HepG2 (cell line): ENCODE results near the gene SLC35F1. TPM values are rescaled to one million over a fixed set of nuclear protein-coding genes. Genes with fewer than 3 reads are reported as not detected.
A peak's percentile ranks its signal among the peaks of the same experiment; 100 is the strongest.

ENCODE experiments used
- ATAC-seq: fragments of 200-7000 bp; cut with Tn5 transposase; 3 replicates; pipeline ENCODE4 v1.9.1; 2020; ENCODE audit warnings: mild to moderate bottlenecking, moderate library complexity
- BruUV-seq: library from RNA; stranded (reverse); fragments of 400-500 nt; replicated peaks from 2 replicates; lab custom pipeline; 2021; lab: Mats Ljungman, UMichigan
- CTCF ChIA-PET: fragments of 300-600 bp; formaldehyde crosslinking; extraction: SDS; loops from one replicate; lab custom pipeline; 2021; ENCODE audit warnings: low total read pairs, inconsistent platforms, low intra/inter-chr PET ratio; lab: Yijun Ruan, JAX
- POLR2A ChIA-PET: fragments of 350-600 bp; sonication (Branson Sonifier 250); formaldehyde crosslinking; loops from one replicate; lab custom pipeline; 2020; ENCODE audit warnings: antibody characterized with exemption, inconsistent platforms; lab: Yijun Ruan, JAX
- DNase-seq: peaks from one replicate; pipeline ENCODE4 v3.0.0-alpha.2; 2015; ENCODE audit warnings: low spot score
- FAIRE-seq: peaks from 3 replicates; lab custom pipeline; 2011; peaks lifted over from hg19 to GRCh38; lab: Jason Lieb, UNC
- H2AFZ ChIP-seq: one replicate; pipeline ENCODE4 v1.6.1; 2011; ENCODE audit warnings: low read length, inconsistent platforms
- H3K27ac ChIP-seq: fragments of 300-600 bp; 3 replicates; pipeline ENCODE4 v1.8.0; 2011; ENCODE audit warnings: mixed run types, mild to moderate bottlenecking, mixed read lengths, low read length, inconsistent platforms; ENCODE audit not compliant: insufficient read depth; ENCODE audit errors: extremely low read length
- H3K27me3 ChIP-seq, 2 experiments: fragments of 200-600 bp in 1 of 2; 2 replicates in 1 of 2; 3 replicates in 1 of 2; pipeline versions ENCODE4 v1.6.0 to v1.8.0; 2011; ENCODE audit warnings: low read length in 2 of 2, mild to moderate bottlenecking in 2 of 2, moderate library complexity in 2 of 2, inconsistent platforms in 1 of 2; ENCODE audit not compliant: insufficient read depth in 2 of 2, control insufficient read depth in 1 of 2
- H3K36me3 ChIP-seq, 2 experiments: fragments of 200-600 bp in 1 of 2; replicated peaks in 1 of 2; 2 replicates in 1 of 2; 3 replicates in 1 of 2; pipeline versions ENCODE4 v1.5.1 to v1.8.0; 2011; ENCODE audit warnings: low read length in 2 of 2, inconsistent platforms in 1 of 2; ENCODE audit not compliant: insufficient read depth in 2 of 2, control insufficient read depth in 1 of 2
- H3K4me1 ChIP-seq: 2 replicates; pipeline ENCODE4 v1.5.1; 2012; ENCODE audit warnings: low read length, inconsistent platforms; ENCODE audit not compliant: insufficient read depth
- H3K4me2 ChIP-seq: 2 replicates; pipeline ENCODE4 v1.6.0; 2011; ENCODE audit warnings: low read depth, low read length, inconsistent platforms
- H3K4me3 ChIP-seq, 3 experiments: fragments of 200-600 bp in 1 of 3; sonication (generic), shearing (Covaris generic) in 1 of 3; replicated peaks in 1 of 3; 2 replicates each; pipeline ENCODE4 v1.5.1; 2011 to 2016; ENCODE audit warnings: low read length in 3 of 3, inconsistent platforms in 2 of 3, low read depth in 2 of 3, mild to moderate bottlenecking in 2 of 3, control low read depth in 1 of 3, mixed read lengths in 1 of 3; ENCODE audit not compliant: insufficient read depth in 1 of 3
- H3K79me2 ChIP-seq: one replicate; pipeline ENCODE4 v1.6.1; 2011; ENCODE audit warnings: low read length, inconsistent platforms; ENCODE audit not compliant: insufficient read depth
- H3K9ac ChIP-seq: 2 replicates; pipeline ENCODE4 v1.6.0; 2011; ENCODE audit warnings: mild to moderate bottlenecking, low read depth, low read length, inconsistent platforms; ENCODE audit not compliant: insufficient read depth
- H3K9me3 ChIP-seq: 2 replicates; pipeline ENCODE4 v1.5.1; 2012; ENCODE audit warnings: mild to moderate bottlenecking, low read length
- H4K20me1 ChIP-seq: 2 replicates; pipeline ENCODE4 v1.6.0; 2011; ENCODE audit warnings: inconsistent platforms, mild to moderate bottlenecking, low read length, moderate library complexity; ENCODE audit not compliant: insufficient read depth
- KLF15 ChIP-seq: sonication (generic); formaldehyde crosslinking; IDR thresholded peaks from 2 replicates; pipeline ENCODE4 v1.8.1; 2023; ENCODE audit warnings: borderline replicate concordance, mild to moderate bottlenecking, inconsistent platforms, missing genetic modification reagents, mixed read lengths
- MAF1 ChIP-seq: sonication (generic); formaldehyde crosslinking; IDR thresholded peaks from 2 replicates; pipeline ENCODE4 v1.5.0; 2020; ENCODE audit warnings: missing genetic modification reagents, borderline replicate concordance
- MYC ChIP-seq: sonication (generic); formaldehyde crosslinking; IDR thresholded peaks from 2 replicates; pipeline ENCODE4 v1.9.0; 2021; ENCODE audit warnings: missing genetic modification reagents, borderline replicate concordance
- NR1H2 ChIP-seq: sonication (generic); formaldehyde crosslinking; IDR thresholded peaks from 2 replicates; pipeline ENCODE4 v1.8.1; 2022; ENCODE audit warnings: low read depth, missing genetic modification reagents, borderline replicate concordance
- SIX4 ChIP-seq: sonication (generic); formaldehyde crosslinking; IDR thresholded peaks from 2 replicates; pipeline ENCODE4 v1.4.0; 2020; ENCODE audit warnings: missing genetic modification reagents
- ZC3H4 ChIP-seq: sonication (generic); formaldehyde crosslinking; IDR thresholded peaks from 2 replicates; pipeline ENCODE4 v1.4.0; 2020; ENCODE audit warnings: missing genetic modification reagents, borderline replicate concordance
- ZNF124 ChIP-seq: sonication (generic); formaldehyde crosslinking; IDR thresholded peaks from 2 replicates; pipeline ENCODE4 v1.4.0; 2020; ENCODE audit warnings: missing genetic modification reagents
- ZNF205 ChIP-seq: IDR thresholded peaks from 2 replicates; pipeline ENCODE4 v1.6.1; 2018; ENCODE audit warnings: missing biosample characterization, missing genetic modification reagents
- ZNF318 ChIP-seq: sonication (generic); formaldehyde crosslinking; IDR thresholded peaks from 2 replicates; pipeline ENCODE4 v1.4.0; 2020; ENCODE audit warnings: mild to moderate bottlenecking, missing genetic modification reagents
- ZNF33A ChIP-seq: sonication (generic); formaldehyde crosslinking; IDR thresholded peaks from 2 replicates; pipeline ENCODE4 v1.5.1; 2020; ENCODE audit warnings: missing genetic modification reagents, mild to moderate bottlenecking, moderate library complexity, borderline replicate concordance
- WGBS: methylation state at CpG from one replicate; pipeline ENCODE4 v1.1.6; 2017; ENCODE audit warnings: low lambda C conversion rate; 5-methylcytosine and 5-hydroxymethylcytosine counted together
- in situ Hi-C: cut with HindIII; loops from 2 replicates; pipeline ENCODE4 v1.10.0; 2017; ENCODE audit warnings: low pct_unique_long_range_greater_than_20kb; ENCODE audit not compliant: extremely low pct_ligation_motif_present
- intact Hi-C: fragments of 100-400 bp; cut with micrococcal nuclease; formaldehyde crosslinking; loops from one replicate; pipeline ENCODE4 v1.10.0; 2022; ENCODE audit not compliant: unreplicated experiment
- polyA plus RNA-seq, 8 experiments: library from polyadenylated mRNA; depleted of rRNA in 3 of 8; stranded (reverse) in 7 of 8; unstranded in 1 of 8; fragments of >200 nt; fragmentation: Illumina TruSeq in 4 of 8; extraction: Trizol in 4 of 8; gene quantifications; 2 replicates each; pipeline versions ENCODE4 v1.2.1 to v1.2.3, GENCODE V29; 2011 to 2016; ENCODE audit warnings: low read depth in 4 of 8, missing spikeins in 1 of 8, mixed read lengths in 1 of 8; ENCODE audit not compliant: insufficient read depth in 1 of 8
- total RNA-seq, 5 experiments: library from RNA; depleted of rRNA; stranded (reverse); fragments of >200 nt; fragmentation: Illumina TruSeq; extraction: Trizol; gene quantifications; 2 replicates each; pipeline ENCODE4 v1.2.3, GENCODE V29; 2016; ENCODE audit warnings: low read depth in 1 of 5

SLC35F1 gene
- total and polyA plus RNA-seq, 2 of the 13 experiments (the other 11 are each of a cell fraction or from before 2014, with no cell fraction given): 0.01 TPM; not detected in 1

- intact Hi-C loops (no loop called here), in situ Hi-C loops (no loop called here)
- Histone ChIP-seq H3K36me3 (no peaks in the 10 kb centered on the region), H2AFZ (no peak overlapping the region), H3K4me3 (no peak overlapping the region), H3K4me1 (no peaks in the 10 kb centered on the region), H3K9ac (no peak overlapping the region), H4K20me1 (no peaks in the 10 kb centered on the region), H3K9me3 (peaks cover 5% of the 10 kb centered on the region; the same call in 1 of the 2 replicates), H3K27me3 (0 out of 5 replicates have a peak, but pooled peaks cover 0 to 4% of the 10 kb centered on the region in 2 experiments), H3K27ac (no peak overlapping the region), H3K4me2 (no peak overlapping the region), H3K79me2 (no peaks in the 10 kb centered on the region)
- BruUV-seq: no TSS peak
- ATAC-seq (no peak), DNase-seq (no peak), FAIRE-seq (no peak)
- 7% methylated on average over 4 of the region's 4 CpGs for WGBS
- CTCF ChIA-PET: no interaction called here
- POLR2A ChIA-PET: no interaction called here
- no peak for TF ChIP-seq SIX4
- TF ChIP-seq MAF1 (CRISPR knock-in tag): no peak
- no peak for TF ChIP-seq KLF15 (CRISPR knock-in tag)
- TF ChIP-seq NR1H2: no peak
- no peak for TF ChIP-seq ZC3H4 (CRISPR knock-in tag)
- TF ChIP-seq ZNF205: no peak
- no peak for TF ChIP-seq ZNF124 (CRISPR knock-in tag)
Measured at GRCh38 chr6:117866561-117866960, 40.5 kb upstream of the SLC35F1 start.

DNA sequence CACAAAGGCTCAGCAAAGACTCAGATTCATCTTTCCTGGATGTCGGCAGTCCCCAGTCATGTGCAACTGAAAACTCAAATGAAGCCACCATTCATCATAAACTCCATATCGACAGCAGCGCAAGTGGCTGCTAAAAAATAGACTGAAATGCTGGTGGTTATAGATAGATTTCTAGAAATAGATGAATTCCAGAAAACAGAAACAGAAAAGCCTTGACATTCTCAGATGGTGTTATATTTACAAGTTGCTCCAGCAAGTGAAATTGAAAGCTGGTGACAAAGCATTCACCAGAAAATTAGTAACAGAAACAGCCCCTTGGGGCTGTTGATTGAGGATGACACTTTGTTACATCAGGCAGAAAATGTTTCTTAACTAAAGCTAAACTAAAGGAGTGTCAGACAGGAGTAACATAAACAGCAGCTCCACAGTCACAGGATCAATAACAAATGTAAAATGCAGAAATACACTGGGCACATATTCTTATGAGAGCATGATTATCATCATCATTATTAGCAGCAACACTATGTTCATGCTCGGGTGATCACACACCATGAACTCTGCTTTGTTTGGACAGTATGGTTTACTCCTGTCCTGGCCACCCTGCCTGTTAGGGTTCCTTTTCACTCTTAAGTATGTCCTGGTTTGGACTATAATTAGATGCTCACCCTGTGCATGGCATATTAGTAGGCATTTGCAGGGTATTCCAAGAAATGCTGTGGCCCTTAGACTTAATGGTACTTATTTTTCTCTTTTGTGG lies 36.4 kb upstream of the SLC35F1 start:
- Histone ChIP-seq H3K4me1 (no peaks in the 10 kb centered on the region), H3K79me2 (no peaks in the 10 kb centered on the region), H3K9ac (no peak overlapping the region), H3K27me3 (0 out of 5 replicates have a peak, but pooled peaks cover 0 to 4% of the 10 kb centered on the region in 2 experiments), H2AFZ (no peak overlapping the region), H3K36me3 (no peaks in the 10 kb centered on the region), H3K9me3 (peaks cover 5% of the 10 kb centered on the region; the same call in 1 of the 2 replicates), H3K4me2 (no peak overlapping the region), H3K27ac (no peak overlapping the region), H3K4me3 (no peak overlapping the region), H4K20me1 (no peaks in the 10 kb centered on the region)
- WGBS: 1% methylated on average over 4 of the region's 4 CpGs
- ChIA-PET POLR2A (no interaction called here), CTCF (no interaction called here)
- ATAC-seq (no peak), DNase-seq (no peak), FAIRE-seq (peak; percentile 4)
- in situ Hi-C loops: no loop called here
- intact Hi-C loops: no loop called here
- BruUV-seq: no TSS peak
- TF ChIP-seq ZNF318 (CRISPR knock-in tag): no peak
- no peak for TF ChIP-seq ZNF33A (CRISPR knock-in tag)
- no peak for TF ChIP-seq MYC (CRISPR knock-in tag)
